22Rv1 (cell line): ENCODE measurements around the gene CYP11A1.

ENCODE experiments used
- H3K27ac ChIP-seq: fragments of 450-650 bp; 2 replicates; pipeline ENCODE4 v1.5.1; 2017
- CTCF ChIP-seq: fragments of 450-650 bp; IDR thresholded peaks from 2 replicates; pipeline ENCODE4 v1.5.1; 2017; ENCODE audit warnings: mild to moderate bottlenecking
- ZFX ChIP-seq: fragments of 450-650 bp; IDR thresholded peaks from 2 replicates; pipeline ENCODE4 v1.6.1; 2017; ENCODE audit warnings: antibody characterized with exemption, borderline replicate concordance

CYP11A1 gene

GRCh38 chr15:74412159-74412558 lies 44.7 kb upstream of the CYP11A1 start:
- no peak for TF ChIP-seq ZFX
- TF ChIP-seq CTCF: no peak
- no peak overlapping the region for H3K27ac ChIP-seq

GRCh38 chr15:74411686-74412085 lies 44.2 kb upstream of the CYP11A1 start:
- no peak overlapping the region for H3K27ac ChIP-seq
- no peak for TF ChIP-seq CTCF
- TF ChIP-seq ZFX: no peak

GRCh38 chr15:74410502-74410901 lies 43.1 kb upstream of the CYP11A1 start:
- TF ChIP-seq ZFX (no peak), CTCF (no peak)
- H3K27ac ChIP-seq: no peak overlapping the region

DNA sequence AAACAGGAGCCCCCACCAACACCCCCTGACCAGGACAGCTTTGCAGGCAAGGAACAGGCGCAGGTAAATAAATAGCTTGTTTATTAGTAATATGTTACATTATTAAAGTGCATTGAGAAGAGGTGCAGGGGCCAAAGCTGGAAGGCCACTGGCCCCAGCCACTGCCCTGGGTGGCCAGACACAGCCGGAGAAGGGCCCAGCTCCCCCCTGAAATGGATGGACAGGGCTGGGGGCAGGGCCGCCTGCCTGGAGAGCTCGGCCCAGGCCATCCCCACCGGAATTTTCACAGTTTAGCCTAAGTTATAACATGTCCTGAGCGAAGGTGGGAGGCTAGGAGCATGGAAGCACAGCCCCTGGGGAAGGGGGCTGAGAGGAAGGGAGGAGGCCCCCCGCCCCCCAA lies 41.8 kb upstream of the CYP11A1 start:
- TF ChIP-seq CTCF (no peak), ZFX (no peak)
- H3K27ac ChIP-seq: no peak overlapping the region

GRCh38 chr15:74408815-74409214 lies 41.4 kb upstream of the CYP11A1 start:
- H3K27ac ChIP-seq: no peak overlapping the region
- TF ChIP-seq CTCF: no peak
- no peak for TF ChIP-seq ZFX

- no peak for TF ChIP-seq CTCF
- no peak for TF ChIP-seq ZFX
- H3K27ac ChIP-seq: no peak overlapping the region
Measured at GRCh38 chr15:74408385-74408784, 40.9 kb upstream of the CYP11A1 start.

DNA sequence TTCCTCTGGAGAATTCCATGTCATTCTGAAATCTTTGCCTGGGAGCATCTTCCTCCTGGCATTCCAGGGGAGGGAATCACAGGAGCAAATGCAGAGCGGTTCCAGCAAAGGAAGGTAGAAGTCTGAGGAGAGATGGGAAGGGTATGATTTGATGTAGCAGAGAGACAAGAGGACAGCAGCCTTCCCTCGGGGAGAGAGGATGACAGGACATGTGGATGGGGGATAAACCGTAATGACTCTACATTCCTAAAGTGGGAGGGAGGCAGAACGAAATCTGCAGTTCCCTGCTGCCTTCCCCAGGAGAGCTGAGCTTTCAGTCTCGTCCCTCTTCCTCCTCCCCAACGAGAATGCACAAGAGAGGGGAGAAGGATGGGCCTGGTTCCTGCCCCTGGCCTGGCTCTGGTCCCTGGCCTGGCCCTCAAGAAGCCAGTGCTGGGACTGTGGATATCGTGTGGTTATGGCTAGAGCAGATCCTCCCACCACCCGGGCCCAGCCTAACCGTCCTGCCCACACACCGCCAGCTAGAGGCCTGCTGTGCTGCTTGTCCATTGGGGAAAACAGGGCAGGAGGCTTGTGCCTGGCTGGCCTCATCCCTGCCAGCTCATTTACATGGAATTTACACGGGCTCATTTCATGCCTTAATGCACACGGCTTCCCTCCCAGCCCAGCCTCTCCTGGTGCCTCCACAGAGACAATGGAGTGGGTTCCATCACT lies 39.7 kb upstream of the CYP11A1 start:
- TF ChIP-seq CTCF: no peak
- no peak for TF ChIP-seq ZFX
- no peak overlapping the region for H3K27ac ChIP-seq
